OCI-LY3 (cell line): Measurements from ENCODE around the gene ANO10.

Experiments used
- H2AFZ ChIP-seq: fragments of 200-600, 300-600 bp; shearing (Covaris generic); 2 replicates; pipeline ENCODE4 v1.6.0; 2014; ENCODE audit warnings: antibody characterized with exemption, low read depth, low read length
- H3K27ac ChIP-seq: fragments of 200-600, 300-600 bp; sonication (generic); 2 replicates; pipeline ENCODE4 v1.5.1; 2014; ENCODE audit warnings: mild to moderate bottlenecking, low read length, moderate library complexity, mixed read lengths
- H3K27me3 ChIP-seq: fragments of 200-600, 300-600 bp; sonication (generic); 2 replicates; pipeline ENCODE4 v1.6.1; 2014; ENCODE audit warnings: low read depth, low read length, mixed read lengths
- H3K36me3 ChIP-seq: fragments of 200-600, 300-600 bp; sonication (generic); replicated peaks from 2 replicates; pipeline ENCODE3; 2014; ENCODE audit warnings: low read depth, low read length, mixed read lengths
- H3K4me1 ChIP-seq: fragments of 300-600, 200-600 bp; sonication (generic); 2 replicates; pipeline ENCODE4 v1.6.1; 2014; ENCODE audit warnings: low read length, mixed read lengths
- H3K4me2 ChIP-seq: fragments of 200-600, 300-600 bp; sonication (generic); 2 replicates; pipeline ENCODE4 v1.6.1; 2014; ENCODE audit warnings: low read length, mixed read lengths
- H3K4me3 ChIP-seq: fragments of 300-600, 200-600 bp; sonication (generic); 2 replicates; pipeline ENCODE4 v1.5.1; 2014; ENCODE audit warnings: antibody characterized with exemption, mild to moderate bottlenecking, low read length, moderate library complexity
- H3K79me2 ChIP-seq: fragments of 300-600, 200-600 bp; shearing (Covaris generic); 2 replicates; pipeline ENCODE4 v1.6.1; 2014; ENCODE audit warnings: mild to moderate bottlenecking, low read length, mixed read lengths
- H3K9ac ChIP-seq: fragments of 300-600, 200-600 bp; shearing (Covaris generic); 2 replicates; pipeline ENCODE4 v1.6.0; 2014; ENCODE audit warnings: mild to moderate bottlenecking, low read length, moderate library complexity
- H3K9me3 ChIP-seq: fragments of 200-600, 300-600 bp; shearing (Covaris generic); 2 replicates; pipeline ENCODE4 v1.6.1; 2014; ENCODE audit warnings: low read length, mixed read lengths; ENCODE audit not compliant: insufficient read depth
- H4K20me1 ChIP-seq: fragments of 200-600, 300-600 bp; sonication (generic); 2 replicates; pipeline ENCODE4 v1.6.1; 2016; ENCODE audit warnings: low read length, mixed read lengths; ENCODE audit not compliant: insufficient read depth
- CTCF ChIP-seq: fragments of 200-600, 300-600 bp; sonication (generic); IDR thresholded peaks from 2 replicates; pipeline ENCODE4 v1.5.1; 2014; ENCODE audit warnings: antibody characterized with exemption, low read length, low read depth
- EZH2phosphoT487 ChIP-seq: fragments of 200-600 bp; shearing (Covaris generic); IDR thresholded peaks from 2 replicates; pipeline ENCODE4 v1.6.1; 2018; ENCODE audit warnings: antibody characterized with exemption, mixed run types, low read depth

Gene ANO10

GRCh38 chr3:43364926-43365325 lies 256.9 kb downstream of the ANO10 start:
- no peaks in the 10 kb centered on the region for H4K20me1 ChIP-seq
- no peak overlapping the region for H3K27ac ChIP-seq
- H3K4me1 ChIP-seq: no peaks in the 10 kb centered on the region
- peaks cover 4% of the 10 kb centered on the region for H3K36me3 ChIP-seq
- H3K27me3 ChIP-seq: no peaks in the 10 kb centered on the region
- H3K4me2 ChIP-seq: no peak overlapping the region
- no peak overlapping the region for H2AFZ ChIP-seq
- H3K79me2 ChIP-seq: no peaks in the 10 kb centered on the region
- H3K9me3 ChIP-seq: no peaks in the 10 kb centered on the region
- no peak for TF ChIP-seq CTCF
- no peak for TF ChIP-seq EZH2phosphoT487
- no peak overlapping the region for H3K9ac ChIP-seq
- H3K4me3 ChIP-seq: no peak overlapping the region

- no peaks in the 10 kb centered on the region for H3K9me3 ChIP-seq
- TF ChIP-seq CTCF (no peak), EZH2phosphoT487 (no peak)
- no peak overlapping the region for H3K4me2 ChIP-seq
- H3K27ac ChIP-seq: no peak overlapping the region
- H3K36me3 ChIP-seq: peaks cover 4% of the 10 kb centered on the region
- H3K9ac ChIP-seq: no peak overlapping the region
- H3K27me3 ChIP-seq: no peaks in the 10 kb centered on the region
- H4K20me1 ChIP-seq: no peaks in the 10 kb centered on the region
- H3K79me2 ChIP-seq: no peaks in the 10 kb centered on the region
- no peak overlapping the region for H2AFZ ChIP-seq
- H3K4me3 ChIP-seq: no peak overlapping the region
- no peaks in the 10 kb centered on the region for H3K4me1 ChIP-seq
Measured at GRCh38 chr3:43364494-43364893, 257.3 kb downstream of the ANO10 start.

GRCh38 chr3:43363621-43364266 lies 258.1 kb downstream of the ANO10 start:
- Histone ChIP-seq H4K20me1 (no peaks in the 10 kb centered on the region), H3K4me2 (no peak overlapping the region), H3K79me2 (no peaks in the 10 kb centered on the region), H3K27me3 (no peaks in the 10 kb centered on the region), H3K4me3 (no peak overlapping the region), H3K9me3 (no peaks in the 10 kb centered on the region), H3K27ac (no peak overlapping the region), H3K9ac (no peak overlapping the region), H3K4me1 (no peaks in the 10 kb centered on the region), H3K36me3 (peaks cover 4% of the 10 kb centered on the region), H2AFZ (no peak overlapping the region)
- TF ChIP-seq EZH2phosphoT487 (no peak), CTCF (no peak)

GRCh38 chr3:43362961-43363360 lies 258.9 kb downstream of the ANO10 start:
- Histone ChIP-seq H3K27me3 (no peaks in the 10 kb centered on the region), H2AFZ (no peak overlapping the region), H3K27ac (no peak overlapping the region), H4K20me1 (no peaks in the 10 kb centered on the region), H3K4me3 (no peak overlapping the region), H3K9ac (no peak overlapping the region), H3K36me3 (peaks cover 4% of the 10 kb centered on the region), H3K79me2 (no peaks in the 10 kb centered on the region), H3K4me2 (no peak overlapping the region), H3K9me3 (no peaks in the 10 kb centered on the region), H3K4me1 (no peaks in the 10 kb centered on the region)
- TF ChIP-seq CTCF (no peak), EZH2phosphoT487 (no peak)
